Liver (tissue), 3 donors: ENCODE measurements around the gene FAM43A.

Experiments
- EGR1 ChIP-seq, 2 donors: IDR thresholded peaks; 2 replicates each; pipeline ENCODE4 v1.6.1; 2016 to 2018; ENCODE audit warnings: antibody characterized with exemption in 2 of 2, low read depth in 2 of 2
- FOXA1 ChIP-seq: IDR thresholded peaks from 2 replicates; pipeline ENCODE4 v1.6.1; 2016; ENCODE audit warnings: antibody characterized with exemption
- GABPA ChIP-seq, 2 donors: IDR thresholded peaks in 1 of 2; conservative IDR thresholded peaks in 1 of 2; 2 replicates each; pipeline ENCODE4 v1.6.1; 2016; ENCODE audit warnings: antibody characterized with exemption in 2 of 2, mild to moderate bottlenecking in 1 of 2, moderate library complexity in 1 of 2
- HNF4A ChIP-seq, 2 donors: conservative IDR thresholded peaks; 2 replicates each; pipeline ENCODE4 v1.6.1; 2016; ENCODE audit warnings: antibody characterized with exemption in 2 of 2, mild to moderate bottlenecking in 2 of 2
- JUND ChIP-seq, 2 donors: IDR thresholded peaks; 2 replicates each; pipeline ENCODE4 v1.6.1; 2016; ENCODE audit warnings: antibody characterized with exemption in 2 of 2
- RAD21 ChIP-seq, 2 donors: IDR thresholded peaks; 2 replicates each; pipeline ENCODE4 v1.6.1; 2016; ENCODE audit warnings: antibody characterized with exemption in 2 of 2, mild to moderate bottlenecking in 2 of 2
- SP1 ChIP-seq: IDR thresholded peaks from 2 replicates; pipeline ENCODE4 v1.6.1; 2018; ENCODE audit warnings: antibody characterized with exemption, mild to moderate bottlenecking
- TAF1 ChIP-seq: conservative IDR thresholded peaks from 2 replicates; pipeline ENCODE4 v1.6.1; 2016; ENCODE audit warnings: antibody characterized with exemption, mild to moderate bottlenecking
- YY1 ChIP-seq: IDR thresholded peaks from 2 replicates; pipeline ENCODE4 v1.6.1; 2016; ENCODE audit warnings: antibody characterized with exemption, mild to moderate bottlenecking
- TF ChIP-seq, protein P1 (sequence below): fragments of 150-350 bp; IDR thresholded peaks from 2 replicates; pipeline ENCODE4 v1.5.1; 2017; ENCODE audit warnings: improper control_type of control experiment, low read depth, low read length; ENCODE audit not compliant: missing input control
- TF ChIP-seq, protein P2 (sequence below): IDR thresholded peaks from 2 replicates; pipeline ENCODE4 v1.6.1; 2016; ENCODE audit warnings: antibody characterized with exemption, mild to moderate bottlenecking
- TF ChIP-seq, protein P3 (sequence below): IDR thresholded peaks from 2 replicates; pipeline ENCODE4 v1.6.1; 2016; ENCODE audit warnings: antibody characterized with exemption
- TF ChIP-seq, protein P4 (sequence below): IDR thresholded peaks from 2 replicates; pipeline ENCODE4 v1.6.1; 2016; ENCODE audit warnings: antibody characterized with exemption
- donor health status: healthy.
- donor health status: healthy.

DNA sequence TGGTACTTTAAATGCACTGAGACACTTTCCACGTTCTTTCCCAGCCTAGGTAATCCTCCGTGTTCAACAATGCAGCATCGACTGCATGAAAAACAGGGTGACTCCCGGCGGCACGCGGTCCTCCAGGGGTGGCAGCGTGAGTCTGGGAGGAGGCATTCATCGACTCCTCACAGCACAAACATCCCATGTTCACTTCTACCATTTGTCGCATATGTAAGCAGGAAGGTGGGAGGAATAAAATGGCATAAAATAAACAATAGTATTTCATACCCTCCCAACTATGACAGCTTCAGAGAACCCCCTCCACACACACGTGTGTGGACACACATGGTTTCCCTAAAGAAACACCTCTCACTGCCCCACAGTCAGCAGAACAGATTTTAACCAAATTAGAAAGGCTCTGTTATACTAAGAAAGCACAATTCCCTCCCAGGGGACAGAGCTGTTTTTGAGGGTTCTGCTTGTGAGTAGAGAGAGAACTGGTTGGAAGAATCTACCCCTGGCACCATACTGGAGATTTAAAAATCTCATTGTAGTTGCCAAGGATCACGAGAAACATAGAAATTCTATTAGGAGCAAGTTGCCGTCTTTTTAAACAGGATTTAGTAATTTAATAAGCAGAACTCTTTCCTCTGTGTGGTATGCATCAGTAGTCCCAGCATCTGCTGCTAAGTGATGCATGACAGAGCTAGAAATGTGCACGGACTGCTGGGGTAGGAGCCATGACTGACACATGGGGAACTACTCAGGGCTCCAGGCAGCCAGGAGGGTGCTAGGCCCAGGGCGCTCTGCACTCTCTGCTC is 6.0 kb downstream of the FAM43A start:
- TF ChIP-seq, protein P1, sequence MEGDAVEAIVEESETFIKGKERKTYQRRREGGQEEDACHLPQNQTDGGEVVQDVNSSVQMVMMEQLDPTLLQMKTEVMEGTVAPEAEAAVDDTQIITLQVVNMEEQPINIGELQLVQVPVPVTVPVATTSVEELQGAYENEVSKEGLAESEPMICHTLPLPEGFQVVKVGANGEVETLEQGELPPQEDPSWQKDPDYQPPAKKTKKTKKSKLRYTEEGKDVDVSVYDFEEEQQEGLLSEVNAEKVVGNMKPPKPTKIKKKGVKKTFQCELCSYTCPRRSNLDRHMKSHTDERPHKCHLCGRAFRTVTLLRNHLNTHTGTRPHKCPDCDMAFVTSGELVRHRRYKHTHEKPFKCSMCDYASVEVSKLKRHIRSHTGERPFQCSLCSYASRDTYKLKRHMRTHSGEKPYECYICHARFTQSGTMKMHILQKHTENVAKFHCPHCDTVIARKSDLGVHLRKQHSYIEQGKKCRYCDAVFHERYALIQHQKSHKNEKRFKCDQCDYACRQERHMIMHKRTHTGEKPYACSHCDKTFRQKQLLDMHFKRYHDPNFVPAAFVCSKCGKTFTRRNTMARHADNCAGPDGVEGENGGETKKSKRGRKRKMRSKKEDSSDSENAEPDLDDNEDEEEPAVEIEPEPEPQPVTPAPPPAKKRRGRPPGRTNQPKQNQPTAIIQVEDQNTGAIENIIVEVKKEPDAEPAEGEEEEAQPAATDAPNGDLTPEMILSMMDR = no peak
- TF ChIP-seq, protein P2, sequence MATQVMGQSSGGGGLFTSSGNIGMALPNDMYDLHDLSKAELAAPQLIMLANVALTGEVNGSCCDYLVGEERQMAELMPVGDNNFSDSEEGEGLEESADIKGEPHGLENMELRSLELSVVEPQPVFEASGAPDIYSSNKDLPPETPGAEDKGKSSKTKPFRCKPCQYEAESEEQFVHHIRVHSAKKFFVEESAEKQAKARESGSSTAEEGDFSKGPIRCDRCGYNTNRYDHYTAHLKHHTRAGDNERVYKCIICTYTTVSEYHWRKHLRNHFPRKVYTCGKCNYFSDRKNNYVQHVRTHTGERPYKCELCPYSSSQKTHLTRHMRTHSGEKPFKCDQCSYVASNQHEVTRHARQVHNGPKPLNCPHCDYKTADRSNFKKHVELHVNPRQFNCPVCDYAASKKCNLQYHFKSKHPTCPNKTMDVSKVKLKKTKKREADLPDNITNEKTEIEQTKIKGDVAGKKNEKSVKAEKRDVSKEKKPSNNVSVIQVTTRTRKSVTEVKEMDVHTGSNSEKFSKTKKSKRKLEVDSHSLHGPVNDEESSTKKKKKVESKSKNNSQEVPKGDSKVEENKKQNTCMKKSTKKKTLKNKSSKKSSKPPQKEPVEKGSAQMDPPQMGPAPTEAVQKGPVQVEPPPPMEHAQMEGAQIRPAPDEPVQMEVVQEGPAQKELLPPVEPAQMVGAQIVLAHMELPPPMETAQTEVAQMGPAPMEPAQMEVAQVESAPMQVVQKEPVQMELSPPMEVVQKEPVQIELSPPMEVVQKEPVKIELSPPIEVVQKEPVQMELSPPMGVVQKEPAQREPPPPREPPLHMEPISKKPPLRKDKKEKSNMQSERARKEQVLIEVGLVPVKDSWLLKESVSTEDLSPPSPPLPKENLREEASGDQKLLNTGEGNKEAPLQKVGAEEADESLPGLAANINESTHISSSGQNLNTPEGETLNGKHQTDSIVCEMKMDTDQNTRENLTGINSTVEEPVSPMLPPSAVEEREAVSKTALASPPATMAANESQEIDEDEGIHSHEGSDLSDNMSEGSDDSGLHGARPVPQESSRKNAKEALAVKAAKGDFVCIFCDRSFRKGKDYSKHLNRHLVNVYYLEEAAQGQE = no peak
- TF ChIP-seq TAF1 (no peak), FOXA1 (no peak), EGR1 (IDR thresholded peaks at IDR 0.05; ENCODE audit: low read depth in 2 of 2) (no peak), YY1 (no peak), JUND (IDR thresholded peaks at IDR 0.05) (no peak), RAD21 (IDR thresholded peaks at IDR 0.05) (no peak), HNF4A (conservative IDR thresholded peaks at IDR 0.05) (no peak), GABPA (IDR thresholded peaks at IDR 0.05 in 1 of 2, conservative IDR thresholded peaks at IDR 0.05 in 1 of 2) (no peak), SP1 (no peak)
- TF ChIP-seq, protein P3, sequence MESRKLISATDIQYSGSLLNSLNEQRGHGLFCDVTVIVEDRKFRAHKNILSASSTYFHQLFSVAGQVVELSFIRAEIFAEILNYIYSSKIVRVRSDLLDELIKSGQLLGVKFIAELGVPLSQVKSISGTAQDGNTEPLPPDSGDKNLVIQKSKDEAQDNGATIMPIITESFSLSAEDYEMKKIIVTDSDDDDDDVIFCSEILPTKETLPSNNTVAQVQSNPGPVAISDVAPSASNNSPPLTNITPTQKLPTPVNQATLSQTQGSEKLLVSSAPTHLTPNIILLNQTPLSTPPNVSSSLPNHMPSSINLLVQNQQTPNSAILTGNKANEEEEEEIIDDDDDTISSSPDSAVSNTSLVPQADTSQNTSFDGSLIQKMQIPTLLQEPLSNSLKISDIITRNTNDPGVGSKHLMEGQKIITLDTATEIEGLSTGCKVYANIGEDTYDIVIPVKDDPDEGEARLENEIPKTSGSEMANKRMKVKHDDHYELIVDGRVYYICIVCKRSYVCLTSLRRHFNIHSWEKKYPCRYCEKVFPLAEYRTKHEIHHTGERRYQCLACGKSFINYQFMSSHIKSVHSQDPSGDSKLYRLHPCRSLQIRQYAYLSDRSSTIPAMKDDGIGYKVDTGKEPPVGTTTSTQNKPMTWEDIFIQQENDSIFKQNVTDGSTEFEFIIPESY = no peak
- TF ChIP-seq, protein P4, sequence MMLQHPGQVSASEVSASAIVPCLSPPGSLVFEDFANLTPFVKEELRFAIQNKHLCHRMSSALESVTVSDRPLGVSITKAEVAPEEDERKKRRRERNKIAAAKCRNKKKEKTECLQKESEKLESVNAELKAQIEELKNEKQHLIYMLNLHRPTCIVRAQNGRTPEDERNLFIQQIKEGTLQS = no peak
